Measurements from ENCODE around the gene NRBF2.

DNA sequence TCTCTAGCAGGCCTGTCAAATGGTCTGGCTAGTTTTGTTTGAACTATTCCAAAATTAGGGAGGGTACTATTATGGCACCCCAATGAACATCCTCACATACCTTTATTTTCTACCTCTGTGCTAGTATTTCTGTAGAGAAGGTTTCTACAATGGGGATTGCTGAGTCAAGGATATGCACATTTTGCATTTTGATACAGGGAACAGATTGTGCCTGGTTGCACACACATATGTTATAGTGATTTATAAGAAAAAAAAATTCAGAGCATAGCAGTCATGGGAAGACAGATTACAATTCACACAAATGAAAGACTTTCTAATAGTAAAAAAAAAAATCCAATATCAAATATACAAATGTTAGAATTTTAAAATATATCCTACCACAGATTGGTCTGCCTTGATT is 14.1 kb upstream of the NRBF2 start:
- TF ChIP-seq CTCF (IDR thresholded peaks at IDR 0.05) (no peak), POLR2A (IDR thresholded peaks at IDR 0.05) (no peak)
